Measurements from ENCODE around the gene PLG. TPM values are rescaled to one million over a fixed set of nuclear protein-coding genes. Genes with fewer than 3 reads are reported as not detected.
"Not testable (repeated sequence)": the region's sequence is repeated elsewhere in the genome, so short reads cannot be mapped to it uniquely, and the experiment has no call there.

Gene PLG
- total RNA-seq, 2 experiments from 2014 or later = 0.30 TPM; not detected in 1

GRCh38 chr6:160735523-160735922 is 33.5 kb downstream of the PLG start:
- no peaks in the 10 kb centered on the region for H3K9me3 Mint-ChIP-seq
- no peak for DNase-seq
- H3K36me3 Mint-ChIP-seq (ENCODE audit: low read depth) = no peaks in the 10 kb centered on the region
- peaks cover 3% of the 10 kb centered on the region for H3K4me1 Mint-ChIP-seq
- H3K4me3 Mint-ChIP-seq = no peak overlapping the region
- CTCF ChIA-PET = interaction anchor here (3.2 kb wide), 1 partner anchor 32 kb away, joined by 10 read pairs; no protein-coding TSS in a partner anchor
- no peak overlapping the region for H3K27ac Mint-ChIP-seq
- POLR2A ChIA-PET = no interaction called here
- H3K27me3 Mint-ChIP-seq = peaks cover 3% of the 10 kb centered on the region

DNA sequence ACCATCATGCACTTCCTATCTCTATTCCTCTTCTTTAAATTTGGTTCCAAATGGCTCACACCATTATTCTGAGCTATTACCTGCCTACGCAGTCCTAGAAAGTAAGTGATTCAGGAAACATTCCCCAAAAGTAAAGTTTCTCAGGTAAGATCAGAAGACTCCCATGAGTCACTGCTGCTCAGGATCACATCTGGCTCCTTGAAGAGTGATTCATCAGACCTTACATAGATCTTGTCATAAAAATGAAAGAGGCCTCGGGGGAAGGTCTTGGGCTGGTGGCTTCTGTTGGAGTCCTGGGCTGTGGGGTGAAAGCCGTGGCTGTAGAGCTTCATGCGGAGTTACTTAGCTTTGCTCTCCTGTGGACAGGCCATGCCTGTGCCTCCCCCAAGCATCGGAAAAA is 35.9 kb downstream of the PLG start:
- no peak for DNase-seq
- H3K27ac Mint-ChIP-seq = no peak overlapping the region
- CTCF ChIA-PET = interaction anchor here (0.6 kb wide), 1 partner anchor 633 kb away, joined by 4 read pairs; no protein-coding TSS in a partner anchor
- H3K4me3 Mint-ChIP-seq = no peak overlapping the region
- no peaks in the 10 kb centered on the region for H3K9me3 Mint-ChIP-seq
- H3K27me3 Mint-ChIP-seq = no peaks in the 10 kb centered on the region
- H3K4me1 Mint-ChIP-seq = peaks cover 9% of the 10 kb centered on the region
- POLR2A ChIA-PET = no interaction called here
- H3K36me3 Mint-ChIP-seq (ENCODE audit: low read depth) = no peaks in the 10 kb centered on the region

DNA sequence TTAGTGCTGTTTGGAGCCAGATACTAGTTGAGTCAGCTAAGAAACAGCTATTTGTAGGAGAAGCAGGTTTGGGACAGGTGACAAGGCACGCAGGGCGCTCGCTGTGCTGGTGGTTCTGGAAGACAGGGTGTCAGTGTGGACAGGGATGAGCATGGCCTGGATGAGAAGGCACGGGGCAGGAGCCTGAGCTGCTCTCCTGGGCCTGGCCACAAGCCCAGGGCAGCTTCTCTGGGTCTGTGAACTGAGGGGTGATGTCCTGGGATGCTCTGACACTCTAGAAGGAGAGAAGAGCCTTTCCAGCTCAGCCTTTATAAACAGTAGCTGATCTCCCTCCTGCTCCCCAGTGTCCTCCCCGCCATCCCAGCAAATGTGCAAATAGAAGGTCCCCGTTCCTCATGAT is 37.9 kb downstream of the PLG start:
- no peak for DNase-seq
- CTCF ChIA-PET = interaction anchor here (1.3 kb wide), 1 partner anchor 631 kb away, joined by 3 read pairs; no protein-coding TSS in a partner anchor

DNA sequence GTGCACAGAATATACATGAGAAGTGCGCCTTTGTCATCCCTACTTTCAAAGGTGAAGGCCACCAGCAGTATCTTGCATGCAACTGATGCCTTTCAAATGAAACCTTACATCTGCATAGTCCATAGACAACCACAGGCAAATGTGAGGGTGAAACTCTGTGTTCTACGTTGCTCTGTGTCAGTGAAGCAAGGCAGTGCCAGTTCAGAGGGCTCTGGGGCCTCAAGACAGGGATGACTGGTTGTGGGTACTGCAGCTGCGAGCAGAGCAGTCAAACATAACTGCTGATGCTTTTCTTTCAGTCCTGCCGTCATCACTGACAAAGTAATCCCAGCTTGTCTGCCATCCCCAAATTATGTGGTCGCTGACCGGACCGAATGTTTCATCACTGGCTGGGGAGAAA is 39.0 kb downstream of the PLG start:
- H3K4me1 Mint-ChIP-seq; H3K4me3 Mint-ChIP-seq; H3K9me3 Mint-ChIP-seq; POLR2A ChIA-PET; CTCF ChIA-PET; H3K27me3 Mint-ChIP-seq; DNase-seq; H3K27ac Mint-ChIP-seq; H3K36me3 Mint-ChIP-seq (ENCODE audit: low read depth): not testable (repeated sequence)

More for the DNA sequence above, 37.9 kb downstream of the PLG start:
- Mint-ChIP-seq H3K4me3 (no peak overlapping the region), H3K27ac (no peak overlapping the region), H3K27me3 (peaks cover 10% of the 10 kb centered on the region), H3K36me3 (ENCODE audit: low read depth) (no peaks in the 10 kb centered on the region), H3K4me1 (peaks cover 9% of the 10 kb centered on the region), H3K9me3 (peaks cover 3% of the 10 kb centered on the region)
- POLR2A ChIA-PET = no interaction called here

DNA sequence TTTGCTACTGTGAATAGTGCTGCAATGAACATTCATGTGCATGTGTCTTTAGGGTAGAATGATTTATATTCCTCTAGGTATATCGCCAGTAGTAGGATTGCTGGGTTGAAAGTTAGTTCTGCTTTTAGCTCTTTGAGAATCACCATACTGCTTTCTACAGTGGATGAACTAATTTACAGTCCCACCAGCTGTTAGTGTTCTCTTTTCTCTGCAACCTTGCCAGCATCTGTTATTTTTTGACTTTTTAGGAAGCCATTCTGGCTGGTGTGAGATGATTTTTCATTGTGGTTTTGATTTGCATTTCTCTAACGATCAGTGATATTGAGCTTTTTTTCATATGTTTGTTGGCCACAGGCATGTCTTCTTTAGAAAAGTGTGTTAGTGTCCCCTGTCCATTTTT is 40.0 kb downstream of the PLG start:
- Mint-ChIP-seq H3K9me3 (peaks cover 3% of the 10 kb centered on the region), H3K4me3 (no peak overlapping the region), H3K27me3 (peaks cover 10% of the 10 kb centered on the region), H3K27ac (no peak overlapping the region), H3K4me1 (peaks cover 7% of the 10 kb centered on the region), H3K36me3 (ENCODE audit: low read depth) (no peaks in the 10 kb centered on the region)
- DNase-seq = no peak
- CTCF ChIA-PET = no interaction called here
- POLR2A ChIA-PET = no interaction called here

DNA sequence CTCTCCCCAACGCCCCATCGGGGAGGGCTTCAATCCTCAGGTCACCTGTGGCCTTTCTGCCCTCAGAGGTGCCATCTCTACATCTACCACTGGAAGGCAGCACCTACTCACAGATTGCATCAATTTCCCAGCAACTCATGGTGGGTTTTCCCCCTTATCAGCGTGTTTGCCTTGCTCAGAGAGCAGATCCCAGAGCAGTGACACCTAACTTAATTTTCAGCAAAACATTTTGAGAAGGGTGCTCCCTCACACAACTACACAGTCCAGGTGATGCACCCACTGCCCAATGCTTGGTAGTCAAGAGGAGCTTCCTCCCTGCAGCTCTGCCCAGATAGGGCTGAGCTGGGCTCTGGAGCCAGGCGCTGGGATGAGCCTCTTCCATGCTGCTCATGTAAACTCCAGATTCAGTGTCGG is 48.2 kb downstream of the PLG start:
- ChIA-PET CTCF (interaction anchor here (1.2 kb wide), 1 partner anchor 621 kb away, joined by 3 read pairs; no protein-coding TSS in a partner anchor), POLR2A (no interaction called here)
- DNase-seq = no peak
- Mint-ChIP-seq H3K36me3 (ENCODE audit: low read depth) (no peaks in the 10 kb centered on the region), H3K27ac (no peak overlapping the region), H3K4me3 (no peak overlapping the region), H3K4me1 (no peaks in the 10 kb centered on the region), H3K27me3 (no peaks in the 10 kb centered on the region), H3K9me3 (no peaks in the 10 kb centered on the region)

GRCh38 chr6:160753211-160753610 is 51.2 kb downstream of the PLG start:
- H3K4me1 Mint-ChIP-seq; H3K9me3 Mint-ChIP-seq; H3K36me3 Mint-ChIP-seq (ENCODE audit: low read depth); CTCF ChIA-PET; H3K27ac Mint-ChIP-seq; DNase-seq; POLR2A ChIA-PET; H3K4me3 Mint-ChIP-seq: not testable (repeated sequence)
- H3K27me3 Mint-ChIP-seq = peaks cover 14% of the 10 kb centered on the region

- ChIA-PET POLR2A (no interaction called here), CTCF (interaction anchor here (0.6 kb wide), 1 partner anchor 12 kb away, joined by 3 read pairs; no protein-coding TSS in a partner anchor)
- Mint-ChIP-seq H3K4me3 (no peak overlapping the region), H3K4me1 (no peaks in the 10 kb centered on the region), H3K9me3 (no peaks in the 10 kb centered on the region), H3K27me3 (peaks cover 16% of the 10 kb centered on the region), H3K27ac (no peak overlapping the region), H3K36me3 (ENCODE audit: low read depth) (no peaks in the 10 kb centered on the region)
- no peak for DNase-seq
Observed at GRCh38 chr6:160755165-160755564, 53.1 kb downstream of the PLG start.

- Mint-ChIP-seq H3K9me3 (no peaks in the 10 kb centered on the region), H3K4me3 (no peak overlapping the region), H3K36me3 (ENCODE audit: low read depth) (no peaks in the 10 kb centered on the region), H3K4me1 (no peaks in the 10 kb centered on the region), H3K27ac (no peak overlapping the region), H3K27me3 (peaks cover 16% of the 10 kb centered on the region)
- DNase-seq = no peak
- ChIA-PET CTCF (no interaction called here), POLR2A (no interaction called here)
Observed at GRCh38 chr6:160756021-160756420, 54.0 kb downstream of the PLG start.

DNA sequence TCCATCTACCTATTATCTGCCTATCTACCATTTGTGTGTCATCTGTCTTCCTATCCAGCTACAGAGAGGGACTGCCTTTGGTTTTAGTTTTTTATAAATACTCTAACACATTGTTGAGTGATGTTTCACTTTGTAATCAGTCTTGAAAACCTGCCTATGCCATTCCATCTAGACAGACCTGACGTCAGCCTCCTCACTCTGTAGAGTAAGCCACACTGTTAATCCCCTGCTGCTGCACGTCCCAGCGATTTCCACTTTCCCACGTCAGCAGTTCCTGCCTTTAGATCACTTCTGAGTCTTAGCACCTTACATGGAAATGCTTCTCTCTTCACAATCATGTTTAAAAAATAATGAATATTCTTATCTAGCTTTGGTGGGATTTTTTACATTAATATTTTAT is 54.8 kb downstream of the PLG start:
- no peaks in the 10 kb centered on the region for H3K4me1 Mint-ChIP-seq
- ChIA-PET CTCF (no interaction called here), POLR2A (no interaction called here)
- H3K36me3 Mint-ChIP-seq (ENCODE audit: low read depth) = no peaks in the 10 kb centered on the region
- H3K9me3 Mint-ChIP-seq = no peaks in the 10 kb centered on the region
- peaks cover 16% of the 10 kb centered on the region for H3K27me3 Mint-ChIP-seq
- no peak for DNase-seq
- H3K4me3 Mint-ChIP-seq = no peak overlapping the region
- no peak overlapping the region for H3K27ac Mint-ChIP-seq

DNA sequence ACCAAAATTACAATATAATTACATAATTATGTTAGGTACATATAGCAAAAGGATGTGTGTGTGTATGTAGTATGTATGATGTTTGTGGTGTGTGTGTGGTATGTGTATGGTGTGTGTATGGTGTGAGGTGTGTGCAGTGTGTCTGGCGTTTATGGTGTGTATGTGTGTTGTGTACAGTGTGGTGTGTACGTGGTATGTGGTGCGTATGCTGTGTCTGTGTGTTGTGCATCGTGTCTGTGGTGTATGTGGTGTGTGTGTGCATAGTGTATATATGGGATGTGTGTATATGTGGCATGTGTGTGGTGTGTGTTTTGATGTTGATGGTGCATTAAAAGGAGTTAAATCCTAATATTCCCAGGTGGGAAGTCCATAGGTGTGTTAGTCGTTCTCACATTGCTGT is 62.8 kb downstream of the PLG start:
- peaks cover 2% of the 10 kb centered on the region for H3K9me3 Mint-ChIP-seq
- peaks cover 24% of the 10 kb centered on the region for H3K27me3 Mint-ChIP-seq
- no peaks in the 10 kb centered on the region for H3K36me3 Mint-ChIP-seq (ENCODE audit: low read depth)
- DNase-seq = no peak
- peaks cover 5% of the 10 kb centered on the region for H3K4me1 Mint-ChIP-seq
- H3K4me3 Mint-ChIP-seq = no peak overlapping the region
- ChIA-PET CTCF (no interaction called here), POLR2A (no interaction called here)
- H3K27ac Mint-ChIP-seq = no peak overlapping the region

DNA sequence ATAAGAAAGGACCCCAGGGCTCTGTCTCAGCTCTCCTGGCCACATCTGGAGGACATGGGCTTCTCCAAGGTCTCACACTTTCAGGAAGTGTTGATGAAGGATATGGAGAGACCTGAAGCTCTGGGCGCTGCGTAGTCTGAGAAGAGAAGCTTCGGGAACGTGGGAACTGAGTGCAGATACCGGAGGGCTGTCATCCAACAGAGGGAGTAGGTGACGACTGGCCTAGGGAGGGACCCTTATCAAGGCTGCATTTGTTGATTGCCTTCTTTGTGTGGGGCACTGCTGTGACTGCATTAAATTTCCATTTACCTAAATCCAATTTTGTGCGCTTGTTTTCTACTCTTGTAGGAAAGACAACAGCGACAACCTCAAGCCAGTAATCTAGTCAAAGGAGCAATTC is 63.4 kb downstream of the PLG start:
- POLR2A ChIA-PET = no interaction called here
- DNase-seq = no peak
- peaks cover 5% of the 10 kb centered on the region for H3K4me1 Mint-ChIP-seq
- no peak overlapping the region for H3K27ac Mint-ChIP-seq
- peaks cover 2% of the 10 kb centered on the region for H3K9me3 Mint-ChIP-seq
- CTCF ChIA-PET = no interaction called here
- no peaks in the 10 kb centered on the region for H3K36me3 Mint-ChIP-seq (ENCODE audit: low read depth)
- no peak overlapping the region for H3K4me3 Mint-ChIP-seq
- peaks cover 24% of the 10 kb centered on the region for H3K27me3 Mint-ChIP-seq

DNA sequence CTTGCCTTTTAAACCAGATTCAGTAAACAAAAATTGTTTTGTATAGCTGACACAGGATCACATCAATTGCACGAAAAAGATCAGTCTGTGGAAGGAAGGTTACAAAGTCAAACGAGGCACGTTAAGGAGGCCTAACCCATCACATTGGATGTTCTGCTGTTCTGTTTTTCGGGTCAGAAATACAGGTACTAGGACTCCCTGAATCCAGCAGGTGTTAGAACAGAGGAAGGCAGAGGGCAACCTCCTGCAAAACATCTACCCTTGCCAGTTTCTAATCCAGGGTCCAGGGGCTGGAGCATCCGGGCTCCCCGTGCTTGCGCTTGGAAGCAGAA is 64.6 kb downstream of the PLG start:
- Mint-ChIP-seq H3K27me3 (peaks cover 24% of the 10 kb centered on the region), H3K36me3 (ENCODE audit: low read depth) (no peaks in the 10 kb centered on the region), H3K4me1 (peaks cover 5% of the 10 kb centered on the region), H3K9me3 (peaks cover 2% of the 10 kb centered on the region), H3K4me3 (no peak overlapping the region), H3K27ac (no peak overlapping the region)
- no peak for DNase-seq
- CTCF ChIA-PET = interaction anchor here (1.2 kb wide), 1 partner anchor 21 kb away, joined by 3 read pairs; no protein-coding TSS in a partner anchor
- POLR2A ChIA-PET = no interaction called here

GRCh38 chr6:160766989-160767646 is 65.1 kb downstream of the PLG start:
- POLR2A ChIA-PET = no interaction called here
- DNase-seq = peak; percentile 53
- Mint-ChIP-seq H3K27me3 (peaks cover 24% of the 10 kb centered on the region), H3K9me3 (peaks cover 2% of the 10 kb centered on the region), H3K4me3 (peak overlapping the region; percentile 52), H3K27ac (no peak overlapping the region), H3K4me1 (peaks cover 5% of the 10 kb centered on the region), H3K36me3 (ENCODE audit: low read depth) (no peaks in the 10 kb centered on the region)
- CTCF ChIA-PET = interaction anchor here (1.0 to 1.2 kb wide), 4 partner anchors 12 to 33 kb away, joined by 3 to 10 read pairs (median 3); no protein-coding TSS in a partner anchor

Data from activated CD4-positive, alpha-beta memory T cell treated with anti-CD3 and anti-CD28 coated beads, Interleukin-2, amount 10 ng/mL, durations not matched to agents 7 days and 5 days (primary cell).